Pons (tissue), 1 donor: Measurements from ENCODE around the gene SEC61A1.
A peak's percentile ranks its signal among the peaks of the same experiment; 100 is the strongest.

Experiments used
- DNase-seq: peaks from one replicate; pipeline ENCODE4 v3.0.0-alpha.2; 2016; ENCODE audit warnings: low spot score

SEC61A1 gene

DNA sequence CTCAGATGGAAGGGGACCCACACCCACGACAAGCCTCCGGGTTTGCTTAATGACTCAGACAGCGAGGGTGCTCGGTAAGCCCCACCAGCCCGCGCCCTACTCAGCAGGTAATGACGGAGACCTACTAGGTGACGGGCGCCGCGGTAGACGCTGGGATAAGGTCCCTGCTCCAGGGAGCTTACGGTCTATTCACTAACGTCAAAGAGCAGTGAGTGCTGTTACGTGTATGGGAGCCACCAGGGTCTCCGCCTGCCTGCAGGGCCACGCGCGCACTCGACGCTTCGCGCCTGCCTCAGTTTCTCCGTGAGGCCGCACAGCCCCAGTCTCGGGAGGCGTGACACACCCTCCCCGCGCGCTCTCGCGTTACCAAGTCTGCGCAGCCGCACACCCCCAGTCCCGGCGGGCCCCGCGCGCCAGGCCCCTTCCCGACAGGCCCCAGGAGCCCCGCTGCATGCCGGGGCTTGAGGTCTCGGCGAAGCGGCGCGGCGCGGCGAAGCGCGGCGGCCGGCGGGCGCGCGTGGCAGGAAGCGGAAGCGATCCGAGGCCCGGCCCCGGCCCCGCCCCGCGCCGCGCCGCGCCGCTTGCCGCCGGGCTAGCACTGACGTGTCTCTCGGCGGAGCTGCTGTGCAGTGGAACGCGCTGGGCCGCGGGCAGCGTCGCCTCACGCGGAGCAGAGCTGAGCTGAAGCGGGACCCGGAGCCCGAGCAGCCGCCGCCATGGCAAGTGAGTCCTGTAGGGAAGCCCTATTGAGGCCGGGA, at the start of gene SEC61A1:
Gene SEC61A1 (plus strand): TSS at position 601 of the 758 bp plus-strand sequence. CDS start 116 bp downstream, at position 717.
- DNase-seq: peak; percentile 89

DNA sequence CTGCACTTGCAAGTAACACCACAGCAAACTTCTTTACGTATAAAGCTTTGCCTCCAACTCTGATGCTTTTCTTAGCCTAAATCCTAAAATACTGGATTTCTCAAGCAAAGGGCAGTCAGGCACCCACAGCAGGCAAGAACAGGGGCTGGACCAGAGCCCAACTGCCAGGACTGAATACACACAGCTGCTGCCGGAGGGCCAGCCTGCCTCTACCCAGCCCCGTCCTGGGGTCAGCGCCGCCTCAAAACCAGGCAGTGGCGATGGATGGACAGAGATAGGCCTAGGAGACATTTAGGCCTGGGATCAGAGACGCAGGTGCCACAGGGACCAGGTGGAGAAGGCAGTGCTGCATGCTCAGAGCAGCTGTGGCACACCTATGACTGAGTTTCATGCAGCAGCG, 47.6 kb upstream of the SEC61A1 start:
- no peak for DNase-seq

DNA sequence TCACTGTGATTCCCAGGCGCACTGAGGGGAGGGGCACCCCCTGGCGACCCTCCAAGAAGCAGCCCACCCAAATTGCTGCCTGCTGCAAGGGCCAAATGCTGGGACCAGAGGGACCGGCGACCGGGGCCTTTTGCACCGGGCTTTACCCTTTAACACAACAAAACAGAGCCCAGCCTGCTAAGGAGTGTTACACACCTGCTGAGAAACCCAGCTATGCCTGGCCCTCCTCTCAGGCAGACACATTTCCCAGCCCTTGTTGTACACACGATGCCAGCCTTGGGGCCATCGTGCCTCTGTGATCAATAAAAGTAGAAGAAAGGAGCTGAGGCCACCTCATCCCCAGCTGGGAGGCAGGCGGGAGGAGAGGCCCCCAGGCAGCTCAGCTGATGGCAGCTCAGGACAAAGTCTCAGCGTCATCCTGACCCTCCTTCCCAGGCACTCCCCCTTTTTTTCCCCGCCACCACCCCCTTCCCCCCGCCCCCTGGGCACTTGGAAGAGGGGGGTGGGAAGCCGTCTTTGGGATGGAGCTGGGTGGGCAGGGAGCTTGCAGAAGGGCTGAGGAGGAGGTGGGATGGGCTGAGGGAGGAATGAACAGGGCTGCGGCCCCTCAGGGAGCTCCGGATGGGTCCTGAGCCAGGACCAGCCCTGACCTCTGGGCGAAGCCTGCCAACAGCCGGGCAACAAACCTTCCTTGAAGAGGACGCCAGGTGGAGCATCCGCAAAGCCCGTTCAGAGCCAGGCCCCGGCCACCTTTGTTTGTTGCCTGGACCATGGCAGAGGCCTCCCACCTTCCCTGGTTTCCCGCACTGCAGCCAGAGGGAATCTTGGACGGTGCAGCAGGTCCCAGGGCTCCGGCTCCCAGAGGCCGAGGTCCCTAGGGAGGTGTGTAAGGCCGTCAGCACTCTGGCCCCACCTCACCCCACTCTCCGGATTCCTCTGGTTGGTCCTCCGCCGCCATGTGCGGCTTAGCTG, 45.9 kb upstream of the SEC61A1 start:
- DNase-seq: no peak

DNA sequence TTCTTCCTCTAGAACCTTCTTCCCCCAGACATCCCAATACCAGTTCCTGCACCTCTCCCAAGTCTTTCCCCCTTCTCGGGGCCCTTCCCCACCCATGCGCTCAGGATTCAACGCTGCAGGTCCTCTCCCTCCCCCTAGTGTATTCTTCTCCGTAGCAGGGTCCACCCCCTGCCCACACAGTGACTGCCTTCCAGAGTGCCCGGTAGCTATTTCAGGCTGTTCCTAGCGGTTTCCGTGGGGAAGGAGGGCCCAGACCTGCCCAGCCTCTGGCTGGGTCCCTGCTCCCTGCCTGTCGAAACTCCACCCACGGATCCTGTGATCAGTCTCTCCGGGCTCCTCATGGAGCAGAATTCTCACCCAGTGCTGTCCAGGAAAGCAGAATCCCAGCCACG, 45.2 kb upstream of the SEC61A1 start:
- DNase-seq: no peak

DNA sequence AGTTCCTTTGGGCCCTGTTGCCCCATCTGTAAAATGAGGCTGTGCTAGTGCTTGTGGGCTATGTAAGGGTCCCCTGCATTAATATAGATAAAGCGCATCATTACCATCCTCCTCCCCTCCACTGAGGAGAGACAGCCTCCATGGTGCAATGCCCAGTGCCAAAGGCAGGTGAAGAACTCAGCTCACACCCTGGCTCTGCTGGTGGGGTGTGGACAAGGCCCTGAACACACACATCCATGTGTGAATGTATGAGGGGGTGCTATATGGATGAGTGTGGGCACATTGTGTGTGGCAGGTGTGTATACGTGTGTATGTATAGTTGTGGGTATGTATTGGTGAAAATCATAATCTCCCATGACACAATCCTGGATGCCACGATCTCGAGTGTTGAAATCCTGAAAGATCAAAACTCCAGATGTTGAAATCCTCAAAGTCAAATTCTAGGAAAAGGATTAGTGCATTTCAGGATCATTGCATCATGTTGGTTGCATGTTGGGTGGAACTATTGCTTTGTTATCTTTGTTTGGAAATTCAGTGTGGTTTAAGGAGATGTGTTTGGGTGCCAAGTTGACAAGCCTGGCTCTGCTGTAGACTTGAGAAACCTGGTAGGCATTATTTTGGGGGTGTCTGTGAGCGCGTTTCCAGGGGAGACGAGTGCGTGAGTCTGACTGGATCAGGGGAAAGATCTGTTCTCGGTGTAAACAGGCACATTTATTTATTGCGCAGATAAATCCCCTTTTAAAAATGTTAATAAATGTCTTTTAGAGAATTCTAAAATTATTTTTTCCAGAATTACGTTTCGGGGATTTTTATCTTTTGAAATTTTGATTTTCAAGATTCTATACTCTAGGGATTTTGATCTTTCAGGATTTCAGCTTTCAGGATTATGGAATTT, 42.0 kb upstream of the SEC61A1 start:
- no peak for DNase-seq

DNA sequence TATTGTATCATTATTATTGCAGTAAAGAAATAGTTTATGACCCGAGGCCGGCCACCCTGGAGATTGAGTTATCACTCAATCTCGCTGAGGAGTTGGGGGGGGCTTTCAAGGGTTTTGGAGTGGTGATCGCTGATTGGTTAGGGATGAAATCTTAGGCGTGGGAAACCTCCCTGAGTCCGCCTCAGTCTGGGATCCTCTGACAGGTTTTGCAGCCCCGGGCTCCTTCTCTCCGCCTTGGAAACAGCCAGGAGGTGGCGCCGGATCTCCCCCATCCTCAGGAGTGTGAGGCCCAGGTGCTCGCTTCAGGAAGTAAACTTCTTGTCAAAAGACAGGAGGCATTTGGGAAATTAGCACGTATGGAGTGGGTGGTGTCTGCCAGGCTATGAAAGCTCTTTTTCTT, 41.1 kb upstream of the SEC61A1 start:
- DNase-seq: no peak

DNA sequence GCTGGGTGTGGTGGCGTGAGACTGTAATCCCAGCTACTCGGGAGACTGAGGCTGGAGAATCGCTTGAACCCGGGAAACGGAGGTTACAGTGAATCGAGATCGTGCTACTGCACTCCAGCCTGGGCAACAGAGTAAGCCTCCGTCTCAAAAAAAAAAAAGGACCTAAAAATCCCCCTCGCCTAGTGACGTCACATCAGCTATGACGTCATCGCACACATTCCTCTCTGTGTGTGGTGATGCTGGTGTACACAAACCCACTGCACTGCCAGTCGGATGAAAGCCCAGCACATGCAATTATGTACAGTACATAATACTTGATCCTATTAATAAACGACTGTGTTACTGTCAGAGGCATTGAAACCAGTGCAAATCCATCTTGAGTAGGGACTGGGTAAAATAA, 40.2 kb upstream of the SEC61A1 start:
- DNase-seq: no peak

DNA sequence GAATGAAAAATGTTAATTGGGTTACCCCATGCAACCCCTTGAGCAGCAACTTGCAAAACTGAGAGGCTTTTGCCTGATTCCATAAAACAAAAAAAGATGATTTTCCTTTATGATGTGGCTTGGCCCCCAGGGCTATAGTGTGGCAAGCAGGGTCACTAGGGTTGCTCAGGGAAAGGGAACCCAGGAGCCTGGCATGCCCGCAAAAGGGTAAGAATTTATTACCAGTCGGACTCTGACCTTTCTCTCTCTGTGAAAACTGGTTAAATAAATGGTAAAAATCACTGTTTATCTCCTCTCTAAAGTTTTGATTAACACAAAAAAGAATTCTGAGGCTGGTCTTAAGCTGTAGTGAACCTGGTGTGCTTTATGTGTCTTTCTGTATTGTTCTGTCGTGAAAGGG, 37.7 kb upstream of the SEC61A1 start:
- DNase-seq: no peak

DNA sequence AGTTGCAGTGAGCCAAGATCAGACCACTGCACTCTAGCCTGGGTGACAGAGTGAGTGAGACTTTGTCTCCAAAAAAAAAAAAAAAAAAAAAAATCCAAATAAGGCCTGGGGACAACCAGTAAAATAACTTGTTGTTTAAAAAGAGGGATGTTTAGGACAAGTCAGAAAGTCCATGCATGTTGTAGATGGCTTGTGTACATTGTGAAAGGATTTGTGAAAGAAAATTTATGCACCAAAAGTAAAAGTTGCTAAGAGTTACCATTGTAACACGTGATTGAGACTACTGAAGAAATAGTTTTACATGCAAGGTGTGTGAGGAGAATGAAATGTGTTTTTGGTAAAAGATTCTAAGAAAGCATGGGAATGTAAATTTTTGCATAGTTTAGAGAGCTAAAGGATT, 35.7 kb upstream of the SEC61A1 start:
- DNase-seq: no peak

DNA sequence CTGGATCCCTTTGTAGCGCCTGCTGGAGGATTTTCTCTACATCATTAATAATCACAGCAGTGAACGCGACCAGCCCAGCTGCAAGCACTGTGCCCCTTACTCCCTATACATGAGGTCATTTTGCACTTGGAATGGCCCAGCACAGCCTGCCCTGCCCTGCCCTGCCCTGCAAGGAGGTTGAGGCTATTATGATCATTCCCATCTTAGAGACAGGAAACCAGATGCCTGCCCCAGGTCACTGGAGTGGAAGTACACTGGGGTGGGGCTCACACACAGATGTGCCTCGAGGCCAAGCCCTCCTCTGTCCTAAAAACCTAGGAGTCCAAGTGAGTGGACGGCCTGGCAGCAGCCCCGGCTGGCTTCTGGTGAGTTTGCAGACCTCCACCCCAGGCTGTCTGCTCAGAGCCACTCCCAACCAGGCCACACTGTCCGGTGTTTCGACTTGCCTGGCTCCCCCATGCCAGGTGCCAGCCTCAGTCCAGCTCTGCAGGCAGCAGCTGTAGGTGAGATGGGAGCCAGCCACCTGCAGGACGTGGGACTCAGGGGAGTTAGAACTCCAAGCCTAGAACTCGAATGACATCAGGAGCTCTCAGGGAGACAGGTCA, 30.4 kb upstream of the SEC61A1 start:
- no peak for DNase-seq

DNA sequence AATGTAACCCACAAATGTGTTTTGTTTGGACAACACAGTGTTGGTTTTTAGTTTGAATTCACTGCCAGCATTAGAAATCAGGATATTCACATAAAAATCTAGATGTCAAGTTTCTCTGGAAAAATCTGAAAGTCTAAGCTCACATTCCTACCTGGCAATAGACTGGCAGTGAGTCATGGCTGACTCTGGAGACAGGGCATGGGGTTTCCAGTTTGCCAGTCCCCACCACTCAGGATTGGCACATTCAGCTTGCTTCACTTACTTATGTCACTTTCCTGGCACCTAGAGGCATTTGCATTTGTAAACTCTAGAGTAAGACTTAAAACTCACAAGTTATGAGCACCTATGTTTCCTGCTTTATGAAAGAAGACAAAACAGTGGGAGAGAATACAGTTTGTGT, 19.1 kb upstream of the SEC61A1 start:
- DNase-seq: no peak

DNA sequence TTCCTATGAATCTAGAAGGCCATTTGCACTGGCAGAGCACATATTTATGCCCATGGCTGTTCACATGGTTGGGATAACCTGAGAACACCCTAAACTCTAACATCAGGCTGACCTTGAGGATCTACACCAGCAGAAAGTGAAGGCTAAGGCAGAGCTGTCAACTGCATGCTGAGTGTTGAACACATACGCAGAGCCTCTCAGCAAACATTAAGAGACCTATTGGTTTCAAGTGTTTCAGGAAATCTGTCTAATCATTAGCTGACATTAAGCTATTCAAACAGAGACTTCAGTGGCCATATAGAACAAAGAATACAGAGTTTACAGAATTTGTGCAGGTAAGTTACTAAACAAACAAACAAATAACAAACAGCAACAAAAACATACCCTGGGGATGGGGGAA, 16.1 kb upstream of the SEC61A1 start:
- DNase-seq: no peak

DNA sequence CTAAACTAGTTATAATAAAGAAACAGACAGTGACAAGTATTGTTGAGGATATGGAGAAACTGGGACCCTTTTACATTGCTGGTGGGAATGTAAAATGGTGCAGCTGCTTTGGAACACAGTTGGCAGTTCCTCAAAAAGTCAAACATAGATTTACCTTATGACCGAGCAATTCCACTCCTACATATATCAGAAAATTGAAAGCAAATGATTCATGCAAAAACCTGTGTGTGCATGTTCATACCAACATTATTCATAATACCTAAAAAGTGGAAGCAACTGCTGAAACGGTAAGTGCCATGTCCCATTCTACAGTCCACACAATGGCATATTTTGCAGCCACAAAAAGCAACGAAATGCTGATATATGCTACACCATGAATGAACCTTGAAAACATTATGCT, 12.2 kb upstream of the SEC61A1 start:
- no peak for DNase-seq

DNA sequence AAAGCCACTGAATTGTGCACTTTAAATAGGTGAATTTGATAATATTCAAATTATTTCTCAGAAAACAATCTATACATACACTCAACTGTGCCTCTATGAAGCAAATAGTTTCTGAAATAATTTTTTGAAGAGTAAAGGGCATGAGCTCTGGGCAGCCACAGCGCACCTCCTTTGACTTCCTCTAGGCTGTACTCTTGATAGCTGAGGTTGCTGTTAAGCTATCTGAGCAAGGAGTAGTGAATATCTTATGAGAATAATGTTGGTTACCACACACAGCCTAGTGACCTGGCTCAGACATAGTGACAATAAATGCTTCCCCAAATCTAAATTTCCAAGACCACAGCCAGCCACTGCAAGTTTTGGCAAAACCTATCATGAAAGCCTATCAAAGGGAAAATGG, 11.6 kb upstream of the SEC61A1 start:
- no peak for DNase-seq

DNA sequence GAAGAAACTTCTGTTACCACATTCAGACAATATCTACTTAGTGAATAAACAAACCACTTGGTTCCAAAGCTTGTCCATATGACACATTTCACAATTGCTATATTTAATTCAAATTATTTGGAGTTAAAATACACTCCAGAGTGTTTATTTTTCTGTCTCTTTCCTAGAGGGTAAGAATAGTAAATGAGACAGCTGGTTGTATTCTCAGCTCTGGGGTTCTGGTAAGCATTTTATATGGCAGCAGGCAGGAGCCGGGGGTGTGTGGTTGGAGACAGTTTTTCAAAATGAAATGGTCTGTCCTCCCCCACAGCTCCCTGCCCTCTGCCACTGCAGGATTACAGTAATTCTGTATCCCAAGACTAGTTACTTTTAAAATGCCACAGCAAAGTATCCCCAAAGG, 10.9 kb upstream of the SEC61A1 start:
- DNase-seq: no peak

DNA sequence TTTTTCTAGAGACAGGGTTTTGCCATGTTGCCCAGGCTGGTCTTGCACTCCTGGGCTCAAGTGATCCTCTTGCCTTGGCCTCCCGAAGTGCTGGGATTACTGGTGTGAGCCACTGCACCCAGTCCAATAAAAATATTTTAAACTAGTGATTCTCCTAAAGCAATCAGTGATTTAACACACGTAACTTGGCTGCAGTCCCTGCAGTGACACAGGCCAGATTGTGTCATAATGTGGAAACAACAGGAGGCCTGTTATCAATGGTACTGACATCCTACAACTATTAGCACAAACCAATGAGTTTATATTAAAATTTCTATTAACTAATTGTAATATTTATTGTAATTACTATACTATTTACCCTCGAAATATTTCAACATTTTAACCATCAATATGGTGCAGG, 1.6 kb upstream of the SEC61A1 start:
- peak; percentile 66 for DNase-seq

DNA sequence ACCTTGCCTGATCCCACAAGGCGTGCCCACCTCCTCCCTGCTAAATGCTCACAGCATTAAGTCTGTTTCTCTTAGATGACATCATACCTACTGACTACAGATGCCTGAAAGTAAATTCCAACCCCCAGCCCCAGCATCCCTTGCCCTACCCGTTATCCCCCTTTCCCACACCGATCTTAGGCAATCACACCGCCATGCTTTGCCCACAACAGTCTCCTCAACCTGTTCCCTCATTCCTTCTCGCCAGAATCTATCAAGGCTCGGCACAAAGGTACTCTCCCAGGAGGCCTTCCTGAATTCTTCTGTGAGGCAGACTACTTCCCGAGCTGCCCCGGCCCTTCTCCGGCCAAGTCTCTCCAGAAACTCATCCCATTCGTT, 789 bp upstream of the SEC61A1 start:
- peak; percentile 28 for DNase-seq

DNA sequence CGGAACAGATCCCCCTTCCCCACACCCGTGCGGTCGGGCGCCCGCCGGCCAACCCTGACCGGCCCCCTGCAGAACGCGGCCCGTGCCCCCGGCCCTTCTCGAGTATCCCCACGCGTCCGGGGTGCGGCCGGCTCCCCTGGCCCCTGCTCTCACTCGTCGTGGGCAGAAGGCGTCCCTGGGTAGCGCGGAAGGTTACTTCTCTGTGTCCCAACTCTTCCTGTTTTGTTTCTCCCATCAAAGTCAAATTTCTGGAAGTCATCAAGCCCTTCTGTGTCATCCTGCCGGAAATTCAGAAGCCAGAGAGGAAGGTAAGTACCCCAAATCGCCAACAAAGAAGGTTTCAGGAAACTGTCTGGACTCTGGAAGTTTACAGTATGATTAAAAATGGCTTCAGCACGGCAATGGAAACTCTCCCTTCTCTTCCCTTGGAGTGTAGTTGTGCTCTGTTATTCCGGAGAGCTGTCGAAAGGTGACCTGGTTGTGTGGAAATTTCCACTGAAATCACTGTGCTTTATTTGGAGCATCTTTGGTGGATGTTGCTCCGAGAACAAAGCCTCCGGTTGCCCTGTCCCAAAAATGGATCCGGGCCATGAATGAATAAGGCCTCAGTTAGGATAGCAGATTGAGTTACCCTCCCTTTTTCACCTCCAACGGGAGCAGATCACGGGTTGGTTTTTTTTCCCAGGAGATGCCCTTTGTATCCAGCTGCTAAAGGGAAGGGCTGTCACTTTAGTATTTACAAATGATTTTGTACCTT, 536 bp downstream of the SEC61A1 start:
- DNase-seq: peak; percentile 32

DNA sequence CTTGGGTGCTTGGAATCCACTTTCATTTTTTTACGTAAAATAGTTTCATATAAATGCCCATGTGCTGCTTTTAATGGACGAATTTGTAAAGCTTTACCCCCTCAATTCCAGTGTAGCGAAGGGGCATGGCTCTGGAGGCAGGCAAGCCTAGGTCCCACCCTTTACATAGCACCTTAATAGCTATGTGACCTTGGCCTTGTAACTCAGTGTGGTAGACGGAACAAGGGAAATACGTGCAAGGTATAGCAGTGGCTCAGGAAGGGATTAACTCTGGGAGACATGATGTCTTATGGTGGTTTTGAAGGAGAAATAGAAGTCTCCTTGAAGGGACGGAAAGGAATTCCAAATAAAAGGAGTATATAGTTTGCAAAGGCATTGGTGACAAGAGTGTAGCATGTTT, 1.4 kb downstream of the SEC61A1 start:
- DNase-seq: no peak

DNA sequence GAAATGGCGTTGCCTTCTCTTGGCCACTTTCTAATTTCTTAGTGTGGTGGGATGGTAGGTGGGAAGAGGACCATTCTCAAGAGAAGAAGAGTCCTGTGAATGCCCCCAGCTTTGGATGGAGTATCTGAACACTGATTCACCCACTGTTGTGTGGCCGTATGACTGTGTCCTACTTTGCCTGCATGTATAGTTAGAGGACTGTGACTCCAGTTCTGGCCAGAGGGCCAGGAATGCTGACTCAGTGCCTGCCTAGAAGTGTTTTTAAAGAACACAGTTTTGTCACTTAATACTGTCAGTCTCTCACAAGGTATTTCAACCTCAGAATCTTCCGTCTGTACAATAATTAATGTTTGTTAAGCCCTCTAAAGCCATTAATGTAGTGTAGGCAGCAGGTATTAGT, 2.1 kb downstream of the SEC61A1 start:
- no peak for DNase-seq

DNA sequence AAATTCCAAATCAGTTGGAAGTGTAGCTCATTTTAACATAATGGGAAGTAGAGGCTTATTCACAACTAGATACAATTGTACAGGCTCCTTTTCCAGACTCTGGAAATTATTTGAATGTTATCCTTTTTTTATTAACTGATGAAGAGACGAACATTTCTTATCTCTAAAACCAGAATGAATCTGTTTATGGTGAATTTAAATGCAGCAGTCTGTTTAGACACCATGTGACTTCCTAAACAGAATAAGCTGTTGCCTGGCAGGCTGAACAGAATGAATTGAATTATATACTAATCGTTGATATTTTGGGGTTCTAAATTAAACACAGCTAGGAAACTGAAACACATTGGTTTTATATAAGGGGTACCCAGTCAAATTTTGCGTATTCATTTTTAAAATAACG, 4.0 kb downstream of the SEC61A1 start:
- DNase-seq: no peak
